HUES64 (cell line): ENCODE results near the gene INCENP.

Experiments used
- H3K27ac ChIP-seq: 2 replicates; pipeline ENCODE4 v1.7.0; 2013; ENCODE audit warnings: low read depth, low read length, inconsistent platforms
- H3K27me3 ChIP-seq: 2 replicates; pipeline ENCODE4 v1.6.1; 2013; ENCODE audit warnings: mild to moderate bottlenecking, low read length; ENCODE audit not compliant: insufficient read depth
- H3K36me3 ChIP-seq: 2 replicates; pipeline ENCODE4 v1.6.1; 2013; ENCODE audit warnings: mild to moderate bottlenecking, low read length; ENCODE audit not compliant: insufficient read depth
- H3K4me1 ChIP-seq: 2 replicates; pipeline ENCODE4 v1.6.1; 2013; ENCODE audit warnings: mild to moderate bottlenecking, low read length, moderate library complexity; ENCODE audit not compliant: insufficient read depth
- H3K4me3 ChIP-seq: 2 replicates; pipeline ENCODE4 v1.5.1; 2013; ENCODE audit warnings: mild to moderate bottlenecking, low read length, moderate library complexity
- H3K9ac ChIP-seq: 2 replicates; pipeline ENCODE4 v1.6.1; 2013; ENCODE audit warnings: mild to moderate bottlenecking, low read depth, low read length
- H3K9me3 ChIP-seq: 2 replicates; pipeline ENCODE4 v1.6.1; 2013; ENCODE audit warnings: low read depth, low read length; ENCODE audit not compliant: insufficient read depth
- WGBS: fragments of 150-250, 120-280 bp; methylation state at CpG from one replicate; pipeline ENCODE4 v1.1.7; 2013; ENCODE audit warnings: missing lambda C conversion rate; 5-methylcytosine and 5-hydroxymethylcytosine counted together

Gene INCENP

DNA sequence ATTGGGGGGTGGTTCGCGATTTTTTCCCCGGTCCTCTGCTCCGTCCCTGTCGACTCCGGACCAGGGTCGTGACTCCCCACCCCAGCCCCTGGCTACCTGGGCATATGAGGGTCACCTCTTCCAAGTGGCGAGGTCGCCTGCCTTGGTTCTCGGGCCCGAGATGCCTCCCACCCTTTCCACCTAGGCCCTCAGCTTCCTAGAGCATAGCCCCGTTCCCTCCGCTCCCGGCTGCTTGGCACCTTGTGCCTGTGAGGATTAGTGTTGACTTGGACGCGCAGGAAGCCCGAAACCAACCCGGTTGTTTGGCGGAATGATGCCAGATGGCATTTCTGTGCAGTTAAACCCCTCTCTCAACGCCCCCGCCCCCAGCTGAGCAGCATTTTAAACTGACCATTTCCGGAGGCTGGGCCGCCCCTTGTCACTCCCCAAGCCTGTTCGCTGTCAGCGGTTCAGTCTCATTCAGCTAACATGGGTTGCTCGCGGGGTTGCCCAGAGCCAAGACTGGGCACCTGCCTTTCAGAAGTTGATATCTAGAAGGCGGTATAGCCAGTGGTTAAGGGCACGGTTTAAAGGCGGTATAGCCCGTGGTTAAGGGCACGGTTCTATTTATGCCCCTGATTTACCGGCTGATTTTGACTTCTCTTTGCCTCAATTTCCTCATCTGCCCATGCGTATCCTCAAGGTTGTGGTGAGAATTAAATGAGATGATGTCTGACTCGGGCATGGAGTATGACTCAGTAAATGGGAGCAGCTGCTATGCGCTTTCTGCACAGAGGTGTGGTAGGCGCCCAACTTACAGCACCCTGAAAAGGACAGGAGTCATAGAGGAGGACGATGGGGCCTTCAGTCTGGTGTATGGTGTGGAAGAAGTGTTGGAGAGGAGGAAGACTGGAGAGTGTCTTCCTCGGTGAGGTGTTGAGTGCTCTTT is 639 bp downstream of the INCENP start:
- no peaks in the 10 kb centered on the region for H3K9me3 ChIP-seq
- peaks cover 21% of the 10 kb centered on the region for H3K36me3 ChIP-seq
- peaks cover 14% of the 10 kb centered on the region for H3K4me1 ChIP-seq
- 0 out of 2 replicates have a peak overlapping the region, but pooled peaks have one; percentile 39 for H3K27ac ChIP-seq
- 5% methylated on average over 39 of the region's 39 CpGs for WGBS
- H3K9ac ChIP-seq, result peak overlapping the region; percentile 82
- peak overlapping the region; percentile 89 for H3K4me3 ChIP-seq
- no peaks in the 10 kb centered on the region for H3K27me3 ChIP-seq

DNA sequence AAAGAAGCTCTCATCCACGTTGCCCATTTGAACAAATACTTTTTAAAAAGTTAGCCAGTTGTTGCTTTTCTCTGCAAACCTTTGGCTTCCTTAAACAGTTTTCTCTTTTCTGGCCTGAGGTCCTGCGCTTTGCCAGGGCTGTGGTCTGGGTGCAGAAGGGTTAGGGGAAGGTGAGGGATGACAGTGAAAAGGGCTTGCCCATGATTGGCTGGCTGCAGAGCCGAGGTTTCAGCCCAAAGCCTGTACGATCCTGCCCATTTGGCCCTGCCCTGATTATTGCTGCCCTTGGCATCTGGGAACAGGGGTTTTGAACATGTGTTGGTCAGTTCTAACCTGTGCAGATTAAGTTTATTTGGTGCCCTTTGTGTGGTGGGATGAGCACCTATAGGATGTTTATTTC is 1.5 kb downstream of the INCENP start:
- Histone ChIP-seq H3K27me3 (no peaks in the 10 kb centered on the region), H3K36me3 (peaks cover 29% of the 10 kb centered on the region), H3K27ac (no peak overlapping the region), H3K9me3 (no peaks in the 10 kb centered on the region), H3K9ac (peak overlapping the region; percentile 14), H3K4me1 (peaks cover 14% of the 10 kb centered on the region), H3K4me3 (peak overlapping the region; percentile 89)
- 65% methylated on average over 4 of the region's 4 CpGs for WGBS

DNA sequence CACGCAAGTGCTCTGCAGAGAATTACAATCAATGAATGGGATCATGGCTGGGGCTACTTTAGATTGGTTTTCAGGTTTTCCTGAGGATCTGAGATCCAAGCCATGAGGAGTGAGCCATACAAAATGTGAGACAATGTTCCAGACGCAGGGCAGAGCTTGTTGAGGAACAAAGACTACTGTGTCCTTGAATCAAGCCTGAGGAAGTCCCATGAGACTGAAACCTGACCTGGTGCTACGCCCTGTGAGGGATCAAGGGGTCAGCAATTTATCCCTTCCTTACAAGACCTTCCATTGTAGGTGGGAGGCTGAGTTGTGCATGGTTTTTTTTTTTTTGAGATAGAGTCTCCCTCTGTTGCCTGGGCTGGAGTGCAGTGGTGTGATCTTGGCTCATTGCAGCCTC is 2.1 kb downstream of the INCENP start:
- Histone ChIP-seq H3K36me3 (peaks cover 35% of the 10 kb centered on the region), H3K4me1 (peaks cover 14% of the 10 kb centered on the region), H3K27ac (no peak overlapping the region), H3K4me3 (peak overlapping the region; percentile 89), H3K27me3 (no peaks in the 10 kb centered on the region), H3K9me3 (no peaks in the 10 kb centered on the region), H3K9ac (peak overlapping the region; percentile 14)
- 60% methylated on average over 3 of the region's 3 CpGs for WGBS

DNA sequence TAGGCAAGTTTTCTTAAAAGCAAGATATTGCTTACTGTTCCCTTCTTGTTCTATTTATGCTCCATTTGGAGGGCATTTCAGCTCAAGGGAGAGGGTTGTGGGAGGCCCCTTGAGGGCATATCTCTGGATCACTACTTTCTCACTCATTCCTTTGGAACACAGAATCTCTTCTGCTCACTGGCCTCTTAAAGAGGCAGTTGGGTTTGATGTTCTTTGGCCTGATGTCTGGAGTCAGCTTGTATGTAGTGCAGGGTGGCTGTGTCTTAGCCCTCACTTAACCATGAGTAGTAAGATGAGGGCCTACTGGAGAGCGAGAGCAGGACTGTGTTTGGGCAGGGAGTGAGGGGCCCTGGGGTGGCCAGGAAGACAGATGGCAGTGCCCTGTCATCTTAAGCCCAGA is 3.6 kb downstream of the INCENP start:
- Histone ChIP-seq H3K9me3 (no peaks in the 10 kb centered on the region), H3K36me3 (peaks cover 48% of the 10 kb centered on the region), H3K4me1 (peaks cover 14% of the 10 kb centered on the region), H3K4me3 (no peak overlapping the region), H3K27ac (no peak overlapping the region), H3K27me3 (no peaks in the 10 kb centered on the region), H3K9ac (no peak overlapping the region)
- 92% methylated on average over 1 of the region's 1 CpG for WGBS

DNA sequence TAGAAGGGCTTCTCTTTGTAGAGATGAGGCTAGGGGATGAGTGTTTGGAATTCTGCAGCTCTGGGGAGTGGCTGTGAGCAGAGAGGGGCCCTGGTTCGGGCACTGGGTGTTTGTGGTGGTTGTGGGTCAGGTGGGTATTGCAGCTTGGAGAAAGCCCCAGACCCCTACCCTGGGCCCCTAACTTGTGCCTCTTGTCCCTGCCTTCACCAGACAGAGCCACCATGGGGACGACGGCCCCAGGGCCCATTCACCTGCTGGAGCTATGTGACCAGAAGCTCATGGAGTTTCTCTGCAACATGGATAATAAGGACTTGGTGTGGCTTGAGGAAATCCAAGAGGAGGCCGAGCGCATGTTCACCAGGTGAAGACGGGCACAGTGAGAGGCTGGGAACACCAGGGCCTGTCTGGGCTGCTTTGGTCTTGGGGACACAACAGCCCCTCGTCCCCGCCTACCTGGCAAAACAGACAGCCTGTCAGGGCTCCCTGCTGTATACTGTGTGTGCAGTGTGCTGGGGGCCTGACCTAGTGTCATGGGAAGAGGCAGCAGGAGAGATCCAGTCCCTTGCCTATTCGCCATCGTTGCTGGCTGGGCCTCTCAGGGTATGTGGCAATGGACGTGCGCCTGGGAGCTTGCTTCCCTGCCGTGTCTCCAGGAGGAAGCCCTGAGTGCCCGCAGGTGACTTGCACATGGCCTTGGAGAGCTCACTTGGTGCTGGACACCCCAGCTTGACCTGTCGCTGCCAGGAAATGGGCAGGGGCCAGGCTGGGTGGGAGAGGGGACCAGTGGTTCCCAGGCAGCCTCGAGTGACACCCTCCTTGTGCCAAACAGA is 4.3 kb downstream of the INCENP start:
- H3K4me1 ChIP-seq, result peaks cover 12% of the 10 kb centered on the region
- H3K4me3 ChIP-seq, result no peak overlapping the region
- H3K36me3 ChIP-seq, result peaks cover 53% of the 10 kb centered on the region
- H3K9ac ChIP-seq, result no peak overlapping the region
- no peak overlapping the region for H3K27ac ChIP-seq
- WGBS, result 89% methylated on average over 16 of the region's 16 CpGs
- no peaks in the 10 kb centered on the region for H3K9me3 ChIP-seq
- H3K27me3 ChIP-seq, result no peaks in the 10 kb centered on the region

DNA sequence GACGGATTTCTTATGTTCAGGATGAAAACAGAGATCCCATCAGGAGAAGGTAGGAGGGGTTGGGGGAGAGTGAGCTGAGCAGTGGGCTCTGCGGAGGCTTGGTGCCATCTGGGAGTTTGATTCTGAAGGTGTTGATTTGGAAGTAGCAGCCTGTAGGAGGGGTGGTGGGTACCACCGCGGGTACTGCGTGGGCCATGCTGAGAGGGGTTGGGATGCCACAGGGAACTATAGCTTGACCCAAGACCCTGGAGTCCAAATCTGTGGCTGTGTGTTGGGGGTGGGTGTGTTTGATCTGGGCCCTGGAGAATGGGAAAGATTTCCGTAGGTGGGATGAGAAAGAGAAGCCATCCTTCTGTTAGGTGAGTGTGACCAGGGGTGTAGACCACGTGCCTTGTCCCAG is 5.0 kb downstream of the INCENP start:
- 95% methylated on average over 7 of the region's 7 CpGs for WGBS

DNA sequence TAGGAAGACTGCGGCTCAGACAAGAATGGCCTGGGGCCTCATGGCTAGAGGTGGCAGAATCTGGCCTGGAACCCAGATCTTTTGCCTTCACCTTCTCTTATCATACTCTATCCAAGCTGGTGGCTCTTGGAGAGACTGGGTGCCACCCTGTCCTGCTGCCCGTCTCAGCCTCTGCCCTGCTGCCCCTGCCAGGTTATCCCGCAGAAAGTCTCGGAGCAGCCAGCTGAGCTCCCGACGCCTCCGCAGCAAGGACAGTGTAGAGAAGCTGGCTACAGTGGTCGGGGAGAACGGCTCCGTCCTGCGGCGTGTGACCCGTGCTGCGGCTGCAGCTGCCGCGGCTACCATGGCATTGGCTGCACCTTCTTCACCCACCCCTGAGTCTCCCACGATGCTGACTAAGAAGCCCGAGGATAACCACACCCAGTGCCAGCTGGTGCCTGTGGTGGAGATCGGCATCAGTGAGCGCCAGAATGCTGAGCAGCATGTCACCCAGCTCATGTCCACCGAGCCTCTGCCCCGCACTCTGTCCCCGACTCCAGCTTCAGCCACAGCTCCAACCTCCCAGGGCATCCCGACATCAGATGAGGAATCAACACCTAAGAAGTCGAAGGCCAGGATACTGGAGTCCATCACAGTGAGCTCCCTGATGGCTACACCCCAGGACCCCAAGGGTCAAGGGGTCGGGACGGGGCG is 5.9 kb downstream of the INCENP start:
- no peaks in the 10 kb centered on the region for H3K27me3 ChIP-seq
- peaks cover 65% of the 10 kb centered on the region for H3K36me3 ChIP-seq
- WGBS, result 96% methylated on average over 28 of the region's 28 CpGs
- H3K9me3 ChIP-seq, result no peaks in the 10 kb centered on the region
- no peak overlapping the region for H3K27ac ChIP-seq
- no peak overlapping the region for H3K9ac ChIP-seq
- no peak overlapping the region for H3K4me3 ChIP-seq
- H3K4me1 ChIP-seq, result peaks cover 9% of the 10 kb centered on the region; the same call in 1 of the 2 replicates

More for the DNA sequence above, 5.0 kb downstream of the INCENP start:
- peaks cover 59% of the 10 kb centered on the region for H3K36me3 ChIP-seq
- H3K4me1 ChIP-seq, result peaks cover 9% of the 10 kb centered on the region; the same call in 1 of the 2 replicates
- H3K4me3 ChIP-seq, result no peak overlapping the region
- H3K27ac ChIP-seq, result no peak overlapping the region
- H3K9me3 ChIP-seq, result no peaks in the 10 kb centered on the region
- no peak overlapping the region for H3K9ac ChIP-seq
- H3K27me3 ChIP-seq, result no peaks in the 10 kb centered on the region

DNA sequence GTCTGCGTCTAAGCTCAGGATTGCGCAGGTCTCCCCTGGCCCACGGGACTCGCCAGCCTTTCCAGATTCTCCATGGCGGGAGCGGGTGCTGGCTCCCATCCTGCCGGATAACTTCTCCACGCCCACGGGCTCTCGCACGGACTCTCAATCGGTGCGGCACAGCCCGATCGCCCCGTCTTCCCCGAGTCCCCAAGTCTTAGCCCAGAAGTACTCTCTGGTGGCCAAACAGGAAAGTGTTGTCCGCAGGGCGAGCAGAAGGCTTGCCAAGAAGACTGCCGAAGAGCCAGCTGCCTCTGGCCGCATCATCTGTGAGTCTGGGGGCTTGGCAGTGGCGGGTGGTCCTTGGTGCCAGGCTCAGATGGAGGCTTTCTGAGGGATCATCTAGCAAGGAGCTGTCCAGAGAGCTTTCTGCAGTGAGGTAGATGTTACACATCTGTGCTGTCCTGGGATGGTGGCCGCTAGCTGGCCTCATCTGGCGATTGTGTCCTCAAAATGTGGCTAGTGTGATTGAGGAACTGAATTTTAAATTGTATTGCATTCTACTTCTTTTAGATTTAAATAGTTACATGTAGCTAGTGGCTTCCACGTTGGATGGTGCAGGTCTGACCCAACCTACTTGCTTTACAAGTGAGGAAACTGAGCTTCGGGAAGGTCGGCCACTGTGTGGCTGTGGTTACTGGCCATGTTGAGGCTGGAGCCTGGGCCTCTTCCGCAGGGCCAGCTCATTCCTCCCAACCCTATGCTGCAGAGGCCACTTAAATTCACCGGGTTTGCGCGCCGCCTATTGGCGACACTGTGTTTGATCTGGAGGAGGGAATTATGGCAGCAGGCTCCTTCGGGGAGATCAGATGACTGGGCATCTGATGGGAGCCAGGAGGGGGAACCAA is 6.7 kb downstream of the INCENP start:
- Histone ChIP-seq H3K27me3 (no peaks in the 10 kb centered on the region), H3K4me3 (no peak overlapping the region), H3K4me1 (peaks cover 2% of the 10 kb centered on the region; the same call in 1 of the 2 replicates), H3K9ac (no peak overlapping the region), H3K27ac (no peak overlapping the region), H3K36me3 (peaks cover 72% of the 10 kb centered on the region), H3K9me3 (no peaks in the 10 kb centered on the region)
- WGBS, result 95% methylated on average over 34 of the region's 34 CpGs

DNA sequence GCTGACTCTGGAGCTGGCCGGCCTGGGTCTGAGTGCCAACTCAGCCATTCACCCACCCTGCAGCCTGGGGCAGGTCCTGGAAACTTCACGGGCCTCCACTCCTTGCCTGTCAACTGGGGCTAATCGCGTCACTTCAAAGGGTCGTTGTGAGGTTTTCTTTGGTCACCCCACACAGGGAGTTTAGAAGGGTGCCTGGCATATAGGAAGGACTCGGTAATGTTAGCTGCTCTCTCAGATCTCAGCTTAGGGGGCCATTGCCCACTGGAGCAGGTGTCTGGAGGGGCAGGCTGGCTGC is 7.3 kb downstream of the INCENP start:
- Histone ChIP-seq H3K27ac (no peak overlapping the region), H3K4me3 (no peak overlapping the region), H3K36me3 (peaks cover 72% of the 10 kb centered on the region), H3K9me3 (no peaks in the 10 kb centered on the region), H3K27me3 (no peaks in the 10 kb centered on the region), H3K4me1 (no peaks in the 10 kb centered on the region), H3K9ac (no peak overlapping the region)
- 98% methylated on average over 6 of the region's 6 CpGs for WGBS

DNA sequence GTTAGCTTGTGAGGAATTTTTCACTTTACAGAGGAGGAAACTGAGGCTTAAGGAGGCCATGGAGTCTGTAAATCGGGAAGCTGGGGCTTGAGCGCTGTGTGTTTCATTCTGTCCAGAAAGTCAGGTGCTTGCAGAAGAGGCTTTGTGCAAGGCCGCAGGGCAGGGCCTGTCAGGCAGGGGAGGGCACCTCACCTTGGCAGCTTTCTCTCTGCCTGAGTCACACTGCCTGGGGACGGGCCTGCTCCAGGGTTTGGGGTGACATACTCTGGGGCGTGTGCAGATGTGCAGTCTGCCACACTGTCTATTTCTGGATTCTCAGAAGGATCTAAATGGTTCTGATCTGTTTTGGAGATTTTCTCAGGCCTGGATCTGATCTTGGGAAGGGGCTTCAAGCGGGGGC is 8.4 kb downstream of the INCENP start:
- H3K27me3 ChIP-seq, result no peaks in the 10 kb centered on the region
- 92% methylated on average over 6 of the region's 6 CpGs for WGBS
- no peak overlapping the region for H3K4me3 ChIP-seq
- H3K27ac ChIP-seq, result no peak overlapping the region
- no peaks in the 10 kb centered on the region for H3K4me1 ChIP-seq
- no peak overlapping the region for H3K9ac ChIP-seq
- no peaks in the 10 kb centered on the region for H3K9me3 ChIP-seq
- H3K36me3 ChIP-seq, result peaks cover 76% of the 10 kb centered on the region
